Limb (tissue), 2 donors: ENCODE data around the gene NR4A1.
"Not testable (repeated sequence)": the region's sequence is repeated elsewhere in the genome, so short reads cannot be mapped to it uniquely, and the experiment has no call there.

ENCODE experiments used
- DNase-seq, 2 donors: peaks; one replicate each; pipeline ENCODE4 v3.0.0-alpha.2; 2016; ENCODE audit errors: extremely low spot score in 2 of 2

The NR4A1 gene

DNA sequence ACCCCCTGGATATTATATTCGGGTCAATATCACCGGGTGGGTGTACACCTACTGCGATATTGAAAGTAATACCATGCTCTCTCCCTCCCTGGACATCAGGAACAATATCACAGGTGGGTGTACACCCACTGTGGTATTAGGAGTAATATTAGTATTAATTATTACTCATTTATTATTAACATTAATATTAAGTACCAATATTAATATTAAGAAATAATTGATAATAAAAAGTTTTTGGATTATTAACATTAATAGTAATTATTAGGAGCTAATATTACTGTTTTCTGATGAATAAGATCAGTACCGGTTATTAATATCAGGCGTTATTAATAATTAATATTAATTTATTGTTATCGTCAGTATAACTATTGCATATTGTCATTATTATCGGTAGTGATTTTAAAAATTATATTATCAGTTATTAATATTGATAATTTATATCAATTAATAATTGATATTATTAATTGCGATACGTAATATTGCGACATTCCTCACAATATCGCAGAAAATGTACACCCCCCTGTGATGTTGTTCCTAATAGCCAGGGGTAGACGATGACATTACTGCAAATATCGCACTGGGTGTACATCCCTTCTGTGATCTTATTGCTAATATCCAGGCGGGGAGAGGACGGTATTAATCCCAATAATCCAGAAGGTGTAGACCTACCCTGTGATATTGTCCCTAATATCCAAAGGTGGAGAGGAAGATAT lies 45.2 kb downstream of the NR4A1 start:
- no peak for DNase-seq

DNA sequence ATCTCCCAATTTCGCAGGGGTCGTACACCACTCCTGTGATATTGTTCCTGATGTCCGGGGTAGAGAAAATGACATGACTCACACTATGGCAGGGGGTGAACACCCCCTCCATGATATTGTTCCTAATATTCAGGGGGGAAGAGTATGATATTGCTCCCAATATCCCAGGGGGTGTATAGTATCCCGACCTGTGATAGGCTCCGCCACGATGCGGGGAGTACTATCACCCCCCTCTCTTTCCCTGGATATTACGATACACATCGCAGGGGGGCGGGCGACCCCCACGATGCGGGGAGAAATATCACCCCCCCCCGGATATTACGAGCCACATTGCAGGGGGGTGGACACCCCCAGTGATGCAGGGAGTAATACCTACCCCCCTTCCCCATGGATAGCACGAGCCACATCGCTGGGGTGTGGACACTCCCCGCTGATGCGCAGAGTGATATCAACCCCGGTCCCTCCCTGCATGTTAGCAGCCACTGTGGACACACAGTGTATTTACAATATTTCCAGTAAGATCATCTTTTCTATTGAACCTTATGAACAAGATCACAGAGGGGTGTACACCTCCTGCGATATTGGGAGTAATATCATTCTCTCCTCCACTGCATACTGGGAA lies 45.9 kb downstream of the NR4A1 start:
- no peak for DNase-seq

DNA sequence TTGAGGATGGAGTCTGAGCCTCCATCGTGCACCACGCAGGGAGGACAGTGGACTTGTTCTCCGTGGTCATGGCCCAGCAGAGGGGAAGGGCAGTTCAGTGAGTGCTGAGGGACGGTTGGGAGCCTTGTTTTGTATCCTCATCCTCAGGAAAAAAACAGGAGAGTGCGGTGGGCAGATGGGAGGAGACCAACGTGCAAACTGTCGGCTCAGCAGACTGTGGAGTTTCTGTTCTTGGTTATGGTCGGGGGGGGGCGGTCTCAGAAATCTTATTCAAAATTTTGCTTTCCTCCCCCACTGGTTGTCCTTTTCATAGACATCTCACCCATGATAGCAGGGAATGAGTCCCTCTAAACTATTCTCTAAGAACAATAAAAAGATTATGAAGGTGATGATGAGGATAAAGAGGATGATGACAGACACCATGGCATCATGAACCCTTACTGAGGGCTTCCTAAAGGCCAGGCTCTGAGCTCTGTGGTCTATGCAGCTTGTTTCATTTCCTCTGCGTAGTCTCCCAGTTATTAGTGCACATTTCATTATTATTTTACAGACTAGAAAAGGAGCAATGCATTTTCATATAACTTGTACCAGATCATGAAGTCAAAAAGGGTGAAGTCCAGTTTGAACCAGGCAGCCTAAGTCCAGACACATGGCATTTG lies 53.3 kb downstream of the NR4A1 start:
- DNase-seq, result not testable (repeated sequence)
